Type B pancreatic cell (in vitro differentiated cells): ENCODE results near the gene THSD4. TPM values are rescaled to one million over a fixed set of nuclear protein-coding genes. Genes with fewer than 3 reads are reported as not detected.

Source experiments
- DNase-seq: peaks from one replicate; pipeline ENCODE4 v3.0.0; 2021; ENCODE audit warnings: mixed read lengths; ENCODE audit not compliant: unreplicated experiment; ENCODE audit errors: extremely low spot score
- H3K27ac Mint-ChIP-seq: 2 replicates; pipeline ENCODE4 v1.8.0; 2021; ENCODE audit warnings: mild to moderate bottlenecking, mixed read lengths
- H3K27me3 Mint-ChIP-seq: 2 replicates; pipeline ENCODE4 v1.8.0; 2021; ENCODE audit warnings: mixed read lengths
- H3K36me3 Mint-ChIP-seq: 2 replicates; pipeline ENCODE4 v1.8.0; 2021; ENCODE audit warnings: mixed read lengths
- H3K4me1 Mint-ChIP-seq: one replicate; pipeline ENCODE4 v1.8.0; 2021; ENCODE audit warnings: mixed read lengths; ENCODE audit not compliant: unreplicated experiment
- H3K4me3 Mint-ChIP-seq: 2 replicates; pipeline ENCODE4 v1.8.0; 2021; ENCODE audit warnings: mild to moderate bottlenecking, mixed read lengths
- H3K9me3 Mint-ChIP-seq: 2 replicates; pipeline ENCODE4 v1.8.0; 2021; ENCODE audit warnings: mixed read lengths
- CTCF ChIP-seq: fragments of 200-600 bp; sonication (generic); conservative IDR thresholded peaks from 2 replicates; pipeline ENCODE4 v1.5.0; 2021; ENCODE audit warnings: antibody characterized with exemption, mild to moderate bottlenecking
- total RNA-seq: library from RNA; stranded (reverse); gene quantifications from 2 replicates; pipeline ENCODE4 v1.2.1, GENCODE V29; 2021; ENCODE audit warnings: low replicate concordance

Gene THSD4
- total RNA-seq, 1 donor from 2014 or later, result 43.3 TPM

GRCh38 chr15:71701808-71702207, 586.5 kb downstream of the THSD4 start:
- TF ChIP-seq CTCF, result no peak
- peaks cover 4% of the 10 kb centered on the region for H3K9me3 Mint-ChIP-seq
- peaks cover 4% of the 10 kb centered on the region for H3K27me3 Mint-ChIP-seq
- no peak overlapping the region for H3K27ac Mint-ChIP-seq
- H3K36me3 Mint-ChIP-seq, result peaks cover 11% of the 10 kb centered on the region
- peaks cover 22% of the 10 kb centered on the region for H3K4me1 Mint-ChIP-seq
- no peak overlapping the region for H3K4me3 Mint-ChIP-seq
- no peak for DNase-seq

DNA sequence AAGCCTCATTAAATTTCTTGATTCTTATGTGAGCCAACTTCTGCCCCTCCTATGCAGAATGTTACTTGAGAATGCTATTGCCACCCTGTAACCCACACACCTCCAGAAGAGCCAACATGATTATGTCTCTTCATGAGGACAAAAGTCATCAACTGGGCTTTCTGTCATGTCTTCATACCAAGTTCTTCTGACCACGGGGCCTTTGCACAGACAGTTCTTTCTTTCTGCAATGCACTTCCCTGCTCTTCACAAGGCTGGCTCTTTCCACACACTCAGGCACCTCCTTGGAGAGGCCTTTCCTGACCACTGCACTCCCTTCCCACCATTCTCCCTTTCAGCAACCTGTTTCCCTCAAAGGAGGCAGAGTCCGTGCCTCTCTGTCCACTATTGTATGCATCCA, 587.2 kb downstream of the THSD4 start:
- Mint-ChIP-seq H3K4me1 (peaks cover 24% of the 10 kb centered on the region), H3K36me3 (peaks cover 12% of the 10 kb centered on the region), H3K27me3 (peaks cover 4% of the 10 kb centered on the region)

DNA sequence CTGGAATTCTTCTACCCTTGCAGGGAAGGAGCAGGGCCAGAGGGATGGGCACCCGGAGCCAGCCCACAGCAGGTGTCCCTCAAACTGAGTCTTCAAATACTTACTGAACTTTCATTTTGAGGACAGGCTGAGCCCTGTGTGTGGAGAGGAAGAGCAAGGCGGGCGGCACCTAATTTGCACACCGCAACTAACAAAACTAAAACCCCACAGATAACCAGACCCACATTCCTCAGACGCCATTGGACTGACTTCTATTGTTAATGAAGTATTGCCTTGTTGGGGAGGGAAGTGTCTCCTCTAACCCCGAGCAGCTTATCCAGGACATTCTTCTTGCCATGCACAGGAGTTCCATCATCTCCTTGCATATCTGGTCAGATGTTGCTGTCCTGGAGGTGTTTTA, 589.9 kb downstream of the THSD4 start:
- TF ChIP-seq CTCF, result no peak
- Mint-ChIP-seq H3K27ac (no peak overlapping the region), H3K36me3 (peaks cover 12% of the 10 kb centered on the region), H3K4me3 (no peak overlapping the region), H3K27me3 (peaks cover 4% of the 10 kb centered on the region), H3K9me3 (no peaks in the 10 kb centered on the region), H3K4me1 (peaks cover 38% of the 10 kb centered on the region)
- no peak for DNase-seq

More for the DNA sequence above, 587.2 kb downstream of the THSD4 start:
- H3K4me3 Mint-ChIP-seq, result no peak overlapping the region
- no peak overlapping the region for H3K27ac Mint-ChIP-seq
- DNase-seq, result no peak
- H3K9me3 Mint-ChIP-seq, result peaks cover under 1% of the 10 kb centered on the region
- TF ChIP-seq CTCF, result no peak

- Mint-ChIP-seq H3K4me1 (peaks cover 37% of the 10 kb centered on the region), H3K9me3 (no peaks in the 10 kb centered on the region), H3K36me3 (peaks cover 12% of the 10 kb centered on the region), H3K4me3 (no peak overlapping the region), H3K27me3 (peaks cover 4% of the 10 kb centered on the region), H3K27ac (peak overlapping the region; percentile 46)
- no peak for DNase-seq
- no peak for TF ChIP-seq CTCF
Measured at GRCh38 chr15:71706461-71707229, 591.4 kb downstream of the THSD4 start.

DNA sequence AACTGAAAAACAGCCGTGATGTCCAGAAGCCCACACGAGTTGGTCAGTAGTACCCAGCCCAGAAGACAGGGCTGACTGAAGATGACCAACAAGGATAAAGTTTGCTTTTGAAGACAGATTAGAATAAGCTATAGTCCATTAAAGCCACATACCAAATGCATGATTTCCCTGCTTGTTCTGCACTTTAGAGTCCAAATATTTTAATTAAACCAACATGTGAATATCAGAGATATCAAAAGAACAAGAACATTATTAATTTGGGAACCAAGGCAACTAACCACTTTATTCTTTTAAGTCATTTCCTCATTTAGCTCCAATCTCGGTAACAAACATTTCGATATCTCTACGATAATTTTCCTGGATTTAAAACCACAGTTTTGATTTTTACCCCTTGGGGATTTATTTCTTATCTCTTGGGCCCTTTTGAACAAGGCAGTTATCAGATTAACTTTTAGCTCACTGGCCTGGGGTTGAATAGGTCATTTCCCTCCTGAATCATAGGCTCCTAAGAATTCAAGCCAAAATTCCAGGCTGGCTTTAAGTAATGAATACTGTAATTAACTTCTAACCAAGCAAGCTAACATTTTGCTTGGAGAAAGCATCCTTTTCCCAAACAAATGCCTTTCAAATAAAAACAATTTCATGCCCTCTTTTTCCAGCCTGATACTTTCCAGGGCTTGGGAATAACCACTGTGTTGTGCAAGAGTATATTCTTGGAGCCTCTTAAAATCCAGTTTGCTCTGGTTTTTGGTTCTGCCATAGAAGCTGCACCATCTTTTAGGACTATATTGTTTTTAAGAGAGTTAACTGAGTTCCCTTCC, 592.2 kb downstream of the THSD4 start:
- DNase-seq, result no peak
- no peak for TF ChIP-seq CTCF
- H3K4me1 Mint-ChIP-seq, result peaks cover 35% of the 10 kb centered on the region
- H3K27ac Mint-ChIP-seq, result peak overlapping the region; percentile 46
- no peaks in the 10 kb centered on the region for H3K9me3 Mint-ChIP-seq
- peaks cover 12% of the 10 kb centered on the region for H3K36me3 Mint-ChIP-seq
- peaks cover 4% of the 10 kb centered on the region for H3K27me3 Mint-ChIP-seq
- H3K4me3 Mint-ChIP-seq, result no peak overlapping the region
